HepG2 (cell line): Measurements from ENCODE around the gene PDP2. TPM values are rescaled to one million over a fixed set of nuclear protein-coding genes. Genes with fewer than 3 reads are reported as not detected.
A peak's percentile ranks its signal among the peaks of the same experiment; 100 is the strongest.

Experiments used
- ATAC-seq: fragments of 200-7000 bp; cut with Tn5 transposase; 3 replicates; pipeline ENCODE4 v1.9.1; 2020; ENCODE audit warnings: mild to moderate bottlenecking, moderate library complexity
- BruUV-seq: library from RNA; stranded (reverse); fragments of 400-500 nt; replicated peaks from 2 replicates; lab custom pipeline; 2021; lab: Mats Ljungman, UMichigan
- CTCF ChIA-PET: fragments of 300-600 bp; formaldehyde crosslinking; extraction: SDS; loops from one replicate; lab custom pipeline; 2021; ENCODE audit warnings: low total read pairs, inconsistent platforms, low intra/inter-chr PET ratio; lab: Yijun Ruan, JAX
- POLR2A ChIA-PET: fragments of 350-600 bp; sonication (Branson Sonifier 250); formaldehyde crosslinking; loops from one replicate; lab custom pipeline; 2020; ENCODE audit warnings: antibody characterized with exemption, inconsistent platforms; lab: Yijun Ruan, JAX
- DNase-seq: peaks from one replicate; pipeline ENCODE4 v3.0.0-alpha.2; 2015; ENCODE audit warnings: low spot score
- FAIRE-seq: peaks from 3 replicates; lab custom pipeline; 2011; peaks lifted over from hg19 to GRCh38; lab: Jason Lieb, UNC
- H2AFZ ChIP-seq: one replicate; pipeline ENCODE4 v1.6.1; 2011; ENCODE audit warnings: low read length, inconsistent platforms
- H3K27ac ChIP-seq: fragments of 300-600 bp; 3 replicates; pipeline ENCODE4 v1.8.0; 2011; ENCODE audit warnings: mixed run types, mild to moderate bottlenecking, mixed read lengths, low read length, inconsistent platforms; ENCODE audit not compliant: insufficient read depth; ENCODE audit errors: extremely low read length
- H3K27me3 ChIP-seq, 2 experiments: fragments of 200-600 bp in 1 of 2; 2 replicates in 1 of 2; 3 replicates in 1 of 2; pipeline versions ENCODE4 v1.6.0 to v1.8.0; 2011; ENCODE audit warnings: low read length in 2 of 2, mild to moderate bottlenecking in 2 of 2, moderate library complexity in 2 of 2, inconsistent platforms in 1 of 2; ENCODE audit not compliant: insufficient read depth in 2 of 2, control insufficient read depth in 1 of 2
- H3K36me3 ChIP-seq, 2 experiments: fragments of 200-600 bp in 1 of 2; replicated peaks in 1 of 2; 2 replicates in 1 of 2; 3 replicates in 1 of 2; pipeline versions ENCODE4 v1.5.1 to v1.8.0; 2011; ENCODE audit warnings: low read length in 2 of 2, inconsistent platforms in 1 of 2; ENCODE audit not compliant: insufficient read depth in 2 of 2, control insufficient read depth in 1 of 2
- H3K4me1 ChIP-seq: 2 replicates; pipeline ENCODE4 v1.5.1; 2012; ENCODE audit warnings: low read length, inconsistent platforms; ENCODE audit not compliant: insufficient read depth
- H3K4me2 ChIP-seq: 2 replicates; pipeline ENCODE4 v1.6.0; 2011; ENCODE audit warnings: low read depth, low read length, inconsistent platforms
- H3K4me3 ChIP-seq, 3 experiments: fragments of 200-600 bp in 1 of 3; sonication (generic), shearing (Covaris generic) in 1 of 3; replicated peaks in 1 of 3; 2 replicates each; pipeline ENCODE4 v1.5.1; 2011 to 2016; ENCODE audit warnings: low read length in 3 of 3, inconsistent platforms in 2 of 3, low read depth in 2 of 3, mild to moderate bottlenecking in 2 of 3, control low read depth in 1 of 3, mixed read lengths in 1 of 3; ENCODE audit not compliant: insufficient read depth in 1 of 3
- H3K79me2 ChIP-seq: one replicate; pipeline ENCODE4 v1.6.1; 2011; ENCODE audit warnings: low read length, inconsistent platforms; ENCODE audit not compliant: insufficient read depth
- H3K9ac ChIP-seq: 2 replicates; pipeline ENCODE4 v1.6.0; 2011; ENCODE audit warnings: mild to moderate bottlenecking, low read depth, low read length, inconsistent platforms; ENCODE audit not compliant: insufficient read depth
- H3K9me3 ChIP-seq: 2 replicates; pipeline ENCODE4 v1.5.1; 2012; ENCODE audit warnings: mild to moderate bottlenecking, low read length
- H4K20me1 ChIP-seq: 2 replicates; pipeline ENCODE4 v1.6.0; 2011; ENCODE audit warnings: inconsistent platforms, mild to moderate bottlenecking, low read length, moderate library complexity; ENCODE audit not compliant: insufficient read depth
- ARNT2 ChIP-seq: sonication (generic); formaldehyde crosslinking; IDR thresholded peaks from 2 replicates; pipeline ENCODE4 v1.8.0; 2022; ENCODE audit warnings: mild to moderate bottlenecking, low read depth, missing genetic modification reagents, moderate library complexity
- CREB3 ChIP-seq: sonication (generic); formaldehyde crosslinking; IDR thresholded peaks from 2 replicates; pipeline ENCODE4 v1.5.0; 2020; ENCODE audit warnings: missing genetic modification reagents
- PRDM15 ChIP-seq: sonication (generic); formaldehyde crosslinking; IDR thresholded peaks from 2 replicates; pipeline ENCODE4 v1.4.0; 2020; ENCODE audit warnings: missing genetic modification reagents
- RNF2 ChIP-seq: fragments of 450-650 bp; conservative IDR thresholded peaks from 2 replicates; pipeline ENCODE4 v1.6.1; 2016; ENCODE audit warnings: low read depth
- SAP130 ChIP-seq: IDR thresholded peaks from 2 replicates; pipeline ENCODE4 v1.6.1; 2016; ENCODE audit warnings: low read depth
- XRCC5 ChIP-seq: fragments of 200-400 bp; formaldehyde crosslinking; optimal IDR thresholded peaks from 2 replicates; pipeline ENCODE3; 2017; ENCODE audit warnings: mild to moderate bottlenecking, low read length
- ZFP91 ChIP-seq: sonication (generic); formaldehyde crosslinking; IDR thresholded peaks from 2 replicates; pipeline ENCODE4 v1.9.0; 2022; ENCODE audit warnings: missing genetic modification reagents, mild to moderate bottlenecking, borderline replicate concordance
- ZNF329 ChIP-seq: sonication (generic); formaldehyde crosslinking; IDR thresholded peaks from 2 replicates; pipeline ENCODE4 v1.9.0; 2021; ENCODE audit warnings: low read depth, mild to moderate bottlenecking, missing genetic modification reagents
- ZNF570 ChIP-seq: sonication (generic); formaldehyde crosslinking; IDR thresholded peaks from 2 replicates; pipeline ENCODE4 v1.4.0; 2020; ENCODE audit warnings: mild to moderate bottlenecking, missing genetic modification reagents, borderline replicate concordance
- WGBS: methylation state at CpG from one replicate; pipeline ENCODE4 v1.1.6; 2017; ENCODE audit warnings: low lambda C conversion rate; 5-methylcytosine and 5-hydroxymethylcytosine counted together
- in situ Hi-C: cut with HindIII; loops from 2 replicates; pipeline ENCODE4 v1.10.0; 2017; ENCODE audit warnings: low pct_unique_long_range_greater_than_20kb; ENCODE audit not compliant: extremely low pct_ligation_motif_present
- intact Hi-C: fragments of 100-400 bp; cut with micrococcal nuclease; formaldehyde crosslinking; loops from one replicate; pipeline ENCODE4 v1.10.0; 2022; ENCODE audit not compliant: unreplicated experiment
- polyA plus RNA-seq, 8 experiments: library from polyadenylated mRNA; depleted of rRNA in 3 of 8; stranded (reverse) in 7 of 8; unstranded in 1 of 8; fragments of >200 nt; fragmentation: Illumina TruSeq in 4 of 8; extraction: Trizol in 4 of 8; gene quantifications; 2 replicates each; pipeline versions ENCODE4 v1.2.1 to v1.2.3, GENCODE V29; 2011 to 2016; ENCODE audit warnings: low read depth in 4 of 8, missing spikeins in 1 of 8, mixed read lengths in 1 of 8; ENCODE audit not compliant: insufficient read depth in 1 of 8
- total RNA-seq, 5 experiments: library from RNA; depleted of rRNA; stranded (reverse); fragments of >200 nt; fragmentation: Illumina TruSeq; extraction: Trizol; gene quantifications; 2 replicates each; pipeline ENCODE4 v1.2.3, GENCODE V29; 2016; ENCODE audit warnings: low read depth in 1 of 5

The PDP2 gene
- total and polyA plus RNA-seq, 2 of the 13 experiments (the other 11 are each of a cell fraction or from before 2014, with no cell fraction given) = 12.8 to 15.8 TPM

GRCh38 chr16:66899945-66900710 is 19.8 kb downstream of the PDP2 start (continued):
- no peak for TF ChIP-seq CREB3 (CRISPR knock-in tag)
- no peak for TF ChIP-seq PRDM15 (CRISPR knock-in tag)
- TF ChIP-seq ZNF570 (CRISPR knock-in tag) = no peak
- TF ChIP-seq SAP130 (CRISPR knock-in tag) = peak; percentile 56; the same call in 1 of the 2 replicates
- TF ChIP-seq, all 625 proteins: peak for 33

- Histone ChIP-seq H3K9ac (peak overlapping the region; percentile 53; the same call in 1 of the 2 replicates), H3K27ac (no peak overlapping the region), H3K4me1 (peaks cover 90% of the 10 kb centered on the region), H4K20me1 (no peaks in the 10 kb centered on the region), H3K27me3 (no peaks in the 10 kb centered on the region), H3K36me3 (no peaks in the 10 kb centered on the region), H3K4me2 (peak overlapping the region; percentile 71), H3K79me2 (no peaks in the 10 kb centered on the region), H3K9me3 (no peaks in the 10 kb centered on the region), H3K4me3 (no peak overlapping the region; a peak in 1 of 6 replicates), H2AFZ (no peak overlapping the region)
- ChIA-PET POLR2A (interaction anchor here (1.0 to 10.3 kb wide), 7 partner anchors 9 to 211 kb away, joined by 3 to 86 read pairs (median 4); partner anchors contain the start of genes CDH16, CIAO2B and PDP2), CTCF (no interaction called here)
- DNase-seq = no peak
- FAIRE-seq = no peak
- in situ Hi-C loops (loop anchor here (5.0 kb wide), 1 partner anchor 36 kb away; the partner anchor contains the start of gene CES2), intact Hi-C loops (no loop called here)
- ATAC-seq = no peak
- no TSS peak for BruUV-seq
- WGBS = 3% methylated on average over 6 of the region's 7 CpGs
- TF ChIP-seq ZNF329 (no peak), ARNT2 (0 out of 2 replicates have a peak, but pooled peaks have one; percentile 24), ZFP91 (CRISPR knock-in tag) (0 out of 2 replicates have a peak, but pooled peaks have one; percentile 25), XRCC5 (peak; percentile 17), RNF2 (no peak)
These were observed 20.6 kb downstream of the PDP2 start for GRCh38 chr16:66900721-66901441.
